HepG2 (cell line): ENCODE measurements around the gene ZBTB9.

Source experiments
- JUN ChIP-seq: sonication (generic); formaldehyde crosslinking; IDR thresholded peaks from 2 replicates; pipeline ENCODE4 v1.4.0; 2020; ENCODE audit warnings: mild to moderate bottlenecking, missing genetic modification reagents
- POLR2AphosphoS5 ChIP-seq: IDR thresholded peaks from 2 replicates; pipeline ENCODE4 v1.6.1; 2012; ENCODE audit warnings: low read depth, low read length
- SIN3A ChIP-seq: IDR thresholded peaks from 2 replicates; pipeline ENCODE4 v1.6.1; 2011; ENCODE audit warnings: low read depth, mild to moderate bottlenecking, control low read depth, low read length, borderline replicate concordance
- ZNF432 ChIP-seq: sonication (generic); formaldehyde crosslinking; IDR thresholded peaks from 2 replicates; pipeline ENCODE4 v1.5.0; 2020; ENCODE audit warnings: missing genetic modification reagents, mild to moderate bottlenecking, borderline replicate concordance
- TF ChIP-seq, protein P1 (sequence below): sonication (generic); formaldehyde crosslinking; IDR thresholded peaks from 2 replicates; pipeline ENCODE4 v1.4.0; 2020; ENCODE audit warnings: mild to moderate bottlenecking, missing genetic modification reagents

DNA sequence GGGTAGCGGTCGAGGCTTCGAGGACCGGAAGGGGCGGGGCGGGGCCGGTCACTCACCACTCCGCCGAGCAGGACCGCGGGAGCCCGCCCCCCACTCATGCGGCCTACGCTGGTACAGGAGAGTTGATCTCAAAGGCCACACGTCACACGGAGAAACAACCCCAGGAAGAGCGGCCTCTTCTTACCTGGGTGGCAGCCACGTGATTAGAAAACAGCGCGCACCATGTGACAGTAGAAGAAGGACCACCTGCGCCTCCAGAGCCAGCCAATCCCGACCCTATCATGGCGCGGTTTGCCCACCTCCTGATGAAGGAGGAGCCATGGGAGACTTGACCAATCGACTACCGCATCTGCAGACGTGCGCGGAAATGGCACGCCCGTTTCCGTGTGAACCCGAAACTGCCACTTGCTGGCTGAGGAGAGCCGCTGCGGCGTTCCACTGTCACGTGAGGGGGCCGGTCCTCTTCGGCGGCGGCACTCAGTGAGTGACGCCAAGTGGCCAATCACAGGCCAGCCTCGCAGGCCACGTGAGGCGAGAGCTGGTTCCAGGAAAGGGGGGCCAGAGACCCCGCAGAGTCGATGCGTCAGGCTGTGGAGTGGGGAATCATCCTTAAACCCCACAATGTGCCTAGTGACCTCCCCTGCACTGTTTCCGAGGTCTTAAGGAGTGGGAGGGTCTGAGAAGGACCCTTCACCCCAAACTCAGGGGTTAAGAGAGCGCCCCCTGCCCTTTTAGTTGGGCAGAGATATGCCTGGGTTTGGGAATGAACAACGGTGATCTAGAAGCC lies 36.3 kb upstream of the ZBTB9 start, which contains the start of gene CUTA:
- TF ChIP-seq SIN3A (no peak; the same call in 1 of the 2 replicates), JUN (CRISPR knock-in tag) (peak; percentile 44), POLR2AphosphoS5 (peak; percentile 94), ZNF432 (CRISPR knock-in tag) (no peak)
- TF ChIP-seq, protein P1, sequence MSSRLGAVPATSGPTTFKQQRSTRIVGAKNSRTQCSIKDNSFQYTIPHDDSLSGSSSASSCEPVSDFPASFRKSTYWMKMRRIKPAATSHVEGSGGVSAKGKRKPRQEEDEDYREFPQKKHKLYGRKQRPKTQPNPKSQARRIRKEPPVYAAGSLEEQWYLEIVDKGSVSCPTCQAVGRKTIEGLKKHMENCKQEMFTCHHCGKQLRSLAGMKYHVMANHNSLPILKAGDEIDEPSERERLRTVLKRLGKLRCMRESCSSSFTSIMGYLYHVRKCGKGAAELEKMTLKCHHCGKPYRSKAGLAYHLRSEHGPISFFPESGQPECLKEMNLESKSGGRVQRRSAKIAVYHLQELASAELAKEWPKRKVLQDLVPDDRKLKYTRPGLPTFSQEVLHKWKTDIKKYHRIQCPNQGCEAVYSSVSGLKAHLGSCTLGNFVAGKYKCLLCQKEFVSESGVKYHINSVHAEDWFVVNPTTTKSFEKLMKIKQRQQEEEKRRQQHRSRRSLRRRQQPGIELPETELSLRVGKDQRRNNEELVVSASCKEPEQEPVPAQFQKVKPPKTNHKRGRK (CRISPR knock-in tag), result no peak
